Measurements from ENCODE around the gene MARVELD1.

Gene MARVELD1

DNA sequence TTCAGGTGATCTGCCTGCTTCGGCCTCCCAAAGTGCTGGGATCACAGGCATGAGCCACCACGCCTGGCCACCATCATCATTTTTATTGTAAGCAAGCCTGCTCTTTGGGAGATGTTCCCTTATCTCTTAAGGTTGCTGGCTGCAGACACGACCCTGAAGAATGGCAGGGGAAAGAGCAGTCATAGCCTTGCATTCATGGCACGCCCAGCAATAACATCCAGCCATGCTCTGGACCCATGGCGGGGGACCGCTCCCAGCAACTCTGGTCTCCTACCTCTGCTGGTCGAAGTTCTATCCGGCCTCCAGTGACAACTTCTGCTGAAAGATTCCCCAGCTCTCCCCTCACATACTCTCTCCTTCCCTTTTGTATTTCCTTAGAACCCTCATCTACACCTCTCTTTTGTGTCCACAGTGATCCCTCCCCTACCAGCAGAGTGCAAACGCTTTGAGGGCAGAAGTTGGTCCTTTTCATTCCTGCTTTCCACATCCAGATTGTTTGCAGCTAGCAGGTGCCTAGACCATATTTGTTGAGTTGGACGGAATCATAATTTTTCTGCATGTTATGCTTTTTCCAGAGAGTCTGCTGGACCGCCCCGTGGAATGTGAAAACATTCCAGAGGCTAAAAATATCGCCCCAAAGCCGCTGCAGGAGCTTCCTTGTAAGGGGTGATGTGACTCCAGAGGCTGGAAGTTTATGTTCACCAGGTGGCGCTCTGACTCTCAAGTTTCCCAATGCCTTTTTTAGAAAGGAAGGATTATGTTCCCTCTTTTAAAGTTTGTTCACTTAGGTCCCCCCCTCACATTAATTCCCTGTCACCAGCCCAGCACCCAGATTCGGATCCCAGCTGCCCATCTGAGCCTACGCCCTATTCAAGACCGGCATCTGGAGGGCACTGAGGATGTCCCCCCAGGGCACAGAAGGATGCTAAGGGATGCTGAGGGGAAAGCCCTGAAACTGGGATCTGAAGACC is 4.3 kb upstream of the MARVELD1 start:
- no peak overlapping the region for H3K4me3 ChIP-seq (replicated peaks; ENCODE audit: low read depth, low read length)
- TF ChIP-seq, protein P1, sequence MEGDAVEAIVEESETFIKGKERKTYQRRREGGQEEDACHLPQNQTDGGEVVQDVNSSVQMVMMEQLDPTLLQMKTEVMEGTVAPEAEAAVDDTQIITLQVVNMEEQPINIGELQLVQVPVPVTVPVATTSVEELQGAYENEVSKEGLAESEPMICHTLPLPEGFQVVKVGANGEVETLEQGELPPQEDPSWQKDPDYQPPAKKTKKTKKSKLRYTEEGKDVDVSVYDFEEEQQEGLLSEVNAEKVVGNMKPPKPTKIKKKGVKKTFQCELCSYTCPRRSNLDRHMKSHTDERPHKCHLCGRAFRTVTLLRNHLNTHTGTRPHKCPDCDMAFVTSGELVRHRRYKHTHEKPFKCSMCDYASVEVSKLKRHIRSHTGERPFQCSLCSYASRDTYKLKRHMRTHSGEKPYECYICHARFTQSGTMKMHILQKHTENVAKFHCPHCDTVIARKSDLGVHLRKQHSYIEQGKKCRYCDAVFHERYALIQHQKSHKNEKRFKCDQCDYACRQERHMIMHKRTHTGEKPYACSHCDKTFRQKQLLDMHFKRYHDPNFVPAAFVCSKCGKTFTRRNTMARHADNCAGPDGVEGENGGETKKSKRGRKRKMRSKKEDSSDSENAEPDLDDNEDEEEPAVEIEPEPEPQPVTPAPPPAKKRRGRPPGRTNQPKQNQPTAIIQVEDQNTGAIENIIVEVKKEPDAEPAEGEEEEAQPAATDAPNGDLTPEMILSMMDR (IDR thresholded peaks at IDR 0.05; ENCODE audit: low read length, missing control alignments), result peak; percentile 78
- peak; percentile 87 for DNase-seq (ENCODE audit: low read depth)

GRCh38 chr10:97711640-97712572 is 1.6 kb upstream of the MARVELD1 start:
- TF ChIP-seq, protein P1 (IDR thresholded peaks at IDR 0.05; ENCODE audit: low read length, missing control alignments), result no peak
- no peak overlapping the region for H3K4me3 ChIP-seq (replicated peaks; ENCODE audit: low read depth, low read length)
- no peak for DNase-seq (ENCODE audit: low read depth)

- TF ChIP-seq, protein P1 (IDR thresholded peaks at IDR 0.05; ENCODE audit: low read length, missing control alignments), result peak; percentile 26
- DNase-seq (ENCODE audit: low read depth), result peak; percentile 73
- H3K4me3 ChIP-seq (replicated peaks; ENCODE audit: low read depth, low read length), result peak overlapping the region; percentile 73
Measured at GRCh38 chr10:97713826-97714400, 383 bp downstream of the MARVELD1 start.

DNA sequence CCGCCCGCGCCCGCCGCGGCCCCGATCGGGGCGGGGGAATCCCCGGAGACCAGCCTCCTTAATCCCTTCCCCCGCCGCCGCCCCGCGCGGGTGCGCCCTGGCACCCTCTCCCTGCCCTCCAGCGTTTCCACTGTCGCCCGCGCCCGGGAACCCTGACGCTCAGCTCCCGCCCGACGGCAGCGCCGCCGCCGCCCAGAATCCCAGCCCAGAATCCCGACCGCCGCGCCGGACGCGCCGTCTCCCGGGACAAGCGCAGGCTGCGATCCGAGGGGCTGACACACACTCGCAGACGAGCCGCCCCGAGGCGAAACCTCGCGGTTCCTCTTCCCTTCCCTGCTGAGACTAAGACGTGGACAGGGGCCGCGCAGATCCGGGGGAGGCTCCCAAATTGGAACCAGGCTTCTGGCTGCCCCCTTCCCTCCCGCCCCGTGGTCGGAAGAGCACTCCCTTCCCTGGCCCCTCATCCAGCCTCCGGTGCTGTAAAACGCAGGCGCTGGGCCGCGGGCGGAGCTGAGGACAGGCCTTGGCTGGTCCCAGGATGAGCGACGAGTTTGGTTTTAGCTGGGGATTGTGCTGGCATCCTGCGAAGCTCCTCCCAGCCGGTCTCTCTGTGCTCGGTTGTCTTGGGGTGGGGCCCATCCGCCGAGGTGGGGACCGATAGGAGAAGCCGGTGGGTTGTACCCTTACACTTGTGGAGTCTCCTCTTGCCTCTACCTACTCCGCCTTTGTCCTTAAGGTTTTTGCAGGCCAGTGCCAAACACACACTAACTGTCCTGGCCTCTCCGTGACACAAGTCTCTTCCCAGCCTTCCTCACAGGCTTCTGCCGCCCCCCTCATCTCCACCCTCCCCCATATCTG is 1.1 kb downstream of the MARVELD1 start:
- DNase-seq (ENCODE audit: low read depth), result peak; percentile 82
- TF ChIP-seq, protein P1 (IDR thresholded peaks at IDR 0.05; ENCODE audit: low read length, missing control alignments), result no peak
- peak overlapping the region; percentile 73 for H3K4me3 ChIP-seq (replicated peaks; ENCODE audit: low read depth, low read length)

DNA sequence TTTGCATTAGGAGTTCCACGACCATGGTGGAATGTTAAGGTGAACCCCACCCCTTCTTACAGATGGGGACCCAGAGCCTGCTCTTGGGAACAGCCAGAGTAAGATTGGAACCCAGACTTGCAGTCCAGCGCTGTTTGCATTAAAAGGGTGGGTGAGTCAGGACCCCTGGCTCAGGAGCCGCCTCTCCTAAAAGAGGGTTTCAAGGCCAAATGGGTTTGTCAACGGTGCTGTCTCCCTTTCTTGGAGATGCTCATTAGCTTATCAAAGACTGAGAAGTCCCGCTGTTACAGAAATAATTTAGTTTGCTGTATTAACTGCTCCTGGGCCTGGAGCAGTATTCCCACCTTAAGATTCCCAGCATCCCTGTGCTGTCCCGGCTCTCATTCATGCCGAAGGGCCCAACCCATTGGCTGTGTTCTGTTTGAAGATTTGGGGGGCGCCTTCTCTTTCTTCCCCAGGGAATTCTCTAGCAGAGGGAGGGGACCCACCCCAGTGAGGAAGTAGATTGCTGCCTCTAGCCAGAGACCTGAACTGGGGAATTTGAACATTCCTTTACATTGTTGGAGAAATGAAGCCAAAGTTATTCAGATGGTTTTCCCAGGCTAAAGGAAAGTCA is 1.8 kb downstream of the MARVELD1 start:
- no peak for DNase-seq (ENCODE audit: low read depth)
- peak overlapping the region; percentile 73 for H3K4me3 ChIP-seq (replicated peaks; ENCODE audit: low read depth, low read length)
- TF ChIP-seq, protein P1 (IDR thresholded peaks at IDR 0.05; ENCODE audit: low read length, missing control alignments), result no peak
